DND-41 (cell line): ENCODE data around the gene SFXN2.

Source experiments
- CTCF ChIP-seq: IDR thresholded peaks from 2 replicates; pipeline ENCODE4 v1.5.1; 2012; ENCODE audit warnings: borderline replicate concordance, low read length, moderate library complexity, mild to moderate bottlenecking; ENCODE audit not compliant: poor library complexity, severe bottlenecking; ENCODE audit errors: extremely low read depth
- EZH2 ChIP-seq: IDR thresholded peaks from 3 replicates; pipeline ENCODE4 v1.6.1; 2012; ENCODE audit warnings: borderline replicate concordance, low read depth, mild to moderate bottlenecking, moderate library complexity, low read length, inconsistent platforms; ENCODE audit not compliant: severe bottlenecking

- TF ChIP-seq CTCF (no peak), EZH2 (no peak)
These were observed 59.5 kb downstream of the SFXN2 start for GRCh38 chr10:102773986-102774385.
